ENCODE measurements around the gene CBLB.

GRCh38 chr3:105905328-105905727, 36.5 kb upstream of the CBLB start:
- TF ChIP-seq POLR2A (IDR thresholded peaks at IDR 0.05) (no peak), CTCF (IDR thresholded peaks at IDR 0.05) (no peak)

All from adrenal gland (tissue), 5 donors.